ENCODE data around the gene CYP4A22. TPM values are rescaled to one million over a fixed set of nuclear protein-coding genes. Genes with fewer than 3 reads are reported as not detected.

The CYP4A22 gene
- total RNA-seq, 1 experiment from 2014 or later, result not detected

DNA sequence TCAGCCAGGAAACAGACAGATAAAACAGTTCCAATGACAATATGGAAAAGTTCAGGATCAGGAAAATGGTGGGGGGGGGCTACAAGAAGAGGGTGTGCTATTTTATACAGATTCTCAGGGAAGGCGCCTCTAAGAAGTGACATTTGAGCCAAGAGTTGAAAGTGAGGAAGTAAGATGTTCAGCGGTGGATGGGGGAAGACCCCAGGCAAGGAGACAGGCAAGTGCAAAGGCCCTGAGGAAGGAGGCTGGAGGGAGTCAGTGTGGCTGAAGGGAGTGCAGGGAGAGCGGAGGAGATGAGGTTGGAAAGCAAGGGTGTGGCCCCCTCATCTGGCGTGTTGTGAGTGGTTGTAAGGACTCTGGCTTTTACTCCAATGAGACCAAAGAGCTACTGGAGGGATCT is 61.0 kb downstream of the CYP4A22 start:
- in situ Hi-C loops (cut with HindIII; ENCODE audit: low pct_unique_long_range_greater_than_20kb, low sequenced_read_pairs) (no loop called here), intact Hi-C loops (cut with micrococcal nuclease; ENCODE audit: unreplicated experiment) (no loop called here)
- H3K4me1 ChIP-seq (ENCODE audit: control insufficient read depth, insufficient read depth, low read length), result no peaks in the 10 kb centered on the region
- DNase-seq (ENCODE audit: low read depth, low spot score) (no peak), ATAC-seq (no peak)
- ChIA-PET CTCF (no interaction called here), POLR2A (no interaction called here)
- H3K27me3 ChIP-seq (ENCODE audit: control insufficient read depth, insufficient read depth, low read length), result peaks cover 5% of the 10 kb centered on the region; the same call in 1 of the 2 replicates
- no TSS peak for BruUV-seq (replicated peaks)
- no peak overlapping the region for H3K4me3 ChIP-seq (ENCODE audit: low read depth in 2 of 2, low read length in 2 of 2)
- no peaks in the 10 kb centered on the region for H3K9me3 ChIP-seq (ENCODE audit: control insufficient read depth, insufficient read depth, low read depth, low read length)
- no peak overlapping the region for H3K27ac ChIP-seq (ENCODE audit: low read length)
- H3K36me3 ChIP-seq (ENCODE audit: control insufficient read depth, insufficient read depth, low read length), result no peaks in the 10 kb centered on the region
- TF ChIP-seq TCF7L2 (IDR thresholded peaks at IDR 0.05; ENCODE audit: low read depth, low read length) (no peak), POLR2AphosphoS5 (IDR thresholded peaks at IDR 0.05; ENCODE audit: low read depth, low read length) (no peak), SIN3A (IDR thresholded peaks at IDR 0.05; ENCODE audit: borderline replicate concordance, insufficient read depth, low read depth, low read length) (no peak)
- TF ChIP-seq, protein P1, sequence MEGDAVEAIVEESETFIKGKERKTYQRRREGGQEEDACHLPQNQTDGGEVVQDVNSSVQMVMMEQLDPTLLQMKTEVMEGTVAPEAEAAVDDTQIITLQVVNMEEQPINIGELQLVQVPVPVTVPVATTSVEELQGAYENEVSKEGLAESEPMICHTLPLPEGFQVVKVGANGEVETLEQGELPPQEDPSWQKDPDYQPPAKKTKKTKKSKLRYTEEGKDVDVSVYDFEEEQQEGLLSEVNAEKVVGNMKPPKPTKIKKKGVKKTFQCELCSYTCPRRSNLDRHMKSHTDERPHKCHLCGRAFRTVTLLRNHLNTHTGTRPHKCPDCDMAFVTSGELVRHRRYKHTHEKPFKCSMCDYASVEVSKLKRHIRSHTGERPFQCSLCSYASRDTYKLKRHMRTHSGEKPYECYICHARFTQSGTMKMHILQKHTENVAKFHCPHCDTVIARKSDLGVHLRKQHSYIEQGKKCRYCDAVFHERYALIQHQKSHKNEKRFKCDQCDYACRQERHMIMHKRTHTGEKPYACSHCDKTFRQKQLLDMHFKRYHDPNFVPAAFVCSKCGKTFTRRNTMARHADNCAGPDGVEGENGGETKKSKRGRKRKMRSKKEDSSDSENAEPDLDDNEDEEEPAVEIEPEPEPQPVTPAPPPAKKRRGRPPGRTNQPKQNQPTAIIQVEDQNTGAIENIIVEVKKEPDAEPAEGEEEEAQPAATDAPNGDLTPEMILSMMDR (IDR thresholded peaks at IDR 0.05), result no peak
- TF ChIP-seq, protein P2, sequence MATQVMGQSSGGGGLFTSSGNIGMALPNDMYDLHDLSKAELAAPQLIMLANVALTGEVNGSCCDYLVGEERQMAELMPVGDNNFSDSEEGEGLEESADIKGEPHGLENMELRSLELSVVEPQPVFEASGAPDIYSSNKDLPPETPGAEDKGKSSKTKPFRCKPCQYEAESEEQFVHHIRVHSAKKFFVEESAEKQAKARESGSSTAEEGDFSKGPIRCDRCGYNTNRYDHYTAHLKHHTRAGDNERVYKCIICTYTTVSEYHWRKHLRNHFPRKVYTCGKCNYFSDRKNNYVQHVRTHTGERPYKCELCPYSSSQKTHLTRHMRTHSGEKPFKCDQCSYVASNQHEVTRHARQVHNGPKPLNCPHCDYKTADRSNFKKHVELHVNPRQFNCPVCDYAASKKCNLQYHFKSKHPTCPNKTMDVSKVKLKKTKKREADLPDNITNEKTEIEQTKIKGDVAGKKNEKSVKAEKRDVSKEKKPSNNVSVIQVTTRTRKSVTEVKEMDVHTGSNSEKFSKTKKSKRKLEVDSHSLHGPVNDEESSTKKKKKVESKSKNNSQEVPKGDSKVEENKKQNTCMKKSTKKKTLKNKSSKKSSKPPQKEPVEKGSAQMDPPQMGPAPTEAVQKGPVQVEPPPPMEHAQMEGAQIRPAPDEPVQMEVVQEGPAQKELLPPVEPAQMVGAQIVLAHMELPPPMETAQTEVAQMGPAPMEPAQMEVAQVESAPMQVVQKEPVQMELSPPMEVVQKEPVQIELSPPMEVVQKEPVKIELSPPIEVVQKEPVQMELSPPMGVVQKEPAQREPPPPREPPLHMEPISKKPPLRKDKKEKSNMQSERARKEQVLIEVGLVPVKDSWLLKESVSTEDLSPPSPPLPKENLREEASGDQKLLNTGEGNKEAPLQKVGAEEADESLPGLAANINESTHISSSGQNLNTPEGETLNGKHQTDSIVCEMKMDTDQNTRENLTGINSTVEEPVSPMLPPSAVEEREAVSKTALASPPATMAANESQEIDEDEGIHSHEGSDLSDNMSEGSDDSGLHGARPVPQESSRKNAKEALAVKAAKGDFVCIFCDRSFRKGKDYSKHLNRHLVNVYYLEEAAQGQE (IDR thresholded peaks at IDR 0.05; ENCODE audit: insufficient read depth in 1 of 2, low read depth in 2 of 2, low read length in 1 of 2), result no peak

Other genes with a start within 250 kb of the CYP4A22 start
- not detected for gene CYP4A11, start 196.0 kb upstream of the CYP4A22 start, total RNA-seq (2021; ENCODE audit: unreplicated experiment)
- 1.3 TPM for gene CYP4X1, start 113.8 kb upstream of the CYP4A22 start, total RNA-seq (2021; ENCODE audit: unreplicated experiment)
- not detected for gene CYP4Z1, start 70.2 kb upstream of the CYP4A22 start, total RNA-seq (2021; ENCODE audit: unreplicated experiment)
- not detected for gene PDZK1IP1, start 52.6 kb downstream of the CYP4A22 start, total RNA-seq (2021; ENCODE audit: unreplicated experiment)
- 0.05 TPM for gene TAL1, start 94.8 kb downstream of the CYP4A22 start, total RNA-seq (2021; ENCODE audit: unreplicated experiment)
- 31.6 TPM for gene STIL, start 176.7 kb downstream of the CYP4A22 start, total RNA-seq (2021; ENCODE audit: unreplicated experiment)
- gene CMPK1, start 196.3 kb downstream of the CYP4A22 start, total RNA-seq (2021; ENCODE audit: unreplicated experiment), result 85.1 TPM

Measured in Panc1 (cell line).